Ovary (tissue), 3 donors: Measurements from ENCODE around the gene LCMT2.

Source experiments
- CTCF ChIP-seq, 3 donors: fragments of 450-650 bp in 2 of 3; fragments of 200-600 bp in 1 of 3; IDR thresholded peaks; one replicate each; pipeline versions ENCODE4 v1.5.1 to v1.8.0; 2016 to 2022; ENCODE audit warnings: antibody characterized with exemption in 3 of 3, mild to moderate bottlenecking in 1 of 3
- EP300 ChIP-seq: sonication (generic); formaldehyde crosslinking; IDR thresholded peaks from one replicate; pipeline ENCODE4 v1.6.1; 2017; ENCODE audit warnings: antibody characterized with exemption
- POLR2A ChIP-seq: fragments of 450-650 bp; IDR thresholded peaks from one replicate; pipeline ENCODE4 v1.6.1; 2017; ENCODE audit warnings: antibody characterized with exemption, mild to moderate bottlenecking, moderate library complexity
- donor health status: DM: no; HTN: no; CAD: no.

DNA sequence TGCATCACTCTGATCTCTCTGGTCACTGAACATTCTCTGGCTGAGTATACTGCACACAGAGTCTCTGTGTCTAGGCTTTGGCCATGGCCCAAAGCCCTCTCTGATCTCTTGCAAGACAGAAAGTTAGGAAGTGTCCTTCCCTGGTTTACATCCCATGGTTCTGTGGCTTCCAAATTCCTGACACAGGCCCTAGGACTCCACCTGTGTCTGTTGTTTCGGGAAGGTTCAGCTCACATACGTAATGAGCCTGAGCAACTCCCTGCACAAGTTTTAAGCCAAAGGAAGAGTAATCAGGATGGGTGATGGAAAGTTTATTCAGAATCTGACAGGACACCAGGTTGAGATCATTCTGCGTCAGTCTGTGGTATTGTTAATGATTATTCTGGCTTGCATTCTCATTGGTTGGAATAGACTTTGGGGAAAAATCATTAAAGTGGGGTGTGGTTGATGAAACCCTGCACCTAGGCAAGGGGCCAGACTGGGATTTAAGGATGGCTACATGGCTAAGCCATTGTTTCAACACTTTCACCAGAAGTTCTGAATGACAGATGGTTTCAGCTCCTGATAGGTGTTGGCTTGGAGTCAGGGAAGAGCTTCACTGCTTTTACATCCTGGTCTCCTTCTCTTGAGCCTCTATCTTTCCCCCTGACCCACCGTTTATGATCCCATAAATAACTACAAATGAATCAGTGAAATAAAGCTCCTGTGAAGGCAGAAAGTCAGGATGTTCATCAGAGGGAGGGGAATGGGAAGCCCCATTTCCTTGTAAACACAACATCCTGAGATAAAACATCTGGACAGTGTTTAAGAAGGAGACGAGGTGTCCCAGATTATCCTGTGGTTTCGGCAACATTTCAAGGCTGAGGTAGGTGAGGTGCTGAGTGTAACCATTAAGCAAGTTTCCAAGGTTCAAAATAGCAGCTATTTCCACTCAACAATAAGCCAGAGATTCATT, 14.1 kb downstream of the LCMT2 start:
- TF ChIP-seq POLR2A (no peak), CTCF (IDR thresholded peaks at IDR 0.05) (no peak), EP300 (no peak)
